Urinary bladder (tissue), 4 donors: ENCODE measurements around the gene SHOC2. TPM values are rescaled to one million over a fixed set of nuclear protein-coding genes. Genes with fewer than 3 reads are reported as not detected.
A peak's percentile ranks its signal among the peaks of the same experiment; 100 is the strongest.

Source experiments
- DNase-seq: peaks from one replicate; pipeline ENCODE4 v3.0.0-alpha.2; 2015; ENCODE audit errors: extremely low spot score
- H3K27ac ChIP-seq: one replicate; pipeline ENCODE4 v1.5.1; 2013; ENCODE audit warnings: low read depth, mild to moderate bottlenecking, moderate library complexity
- H3K36me3 ChIP-seq: one replicate; pipeline ENCODE4 v1.6.1; 2013; ENCODE audit warnings: mild to moderate bottlenecking, moderate library complexity; ENCODE audit not compliant: insufficient read depth
- H3K4me1 ChIP-seq: one replicate; pipeline ENCODE4 v1.6.1; 2013; ENCODE audit warnings: mild to moderate bottlenecking, moderate library complexity; ENCODE audit not compliant: insufficient read depth
- H3K4me3 ChIP-seq: one replicate; pipeline ENCODE4 v1.5.1; 2013; ENCODE audit warnings: low read depth, low read length
- WGBS: extraction: QIAGEN DNeasy Blood & Tissue Kit; methylation state at CpG from one replicate; pipeline ENCODE4 v1.1.7; 2013; 5-methylcytosine and 5-hydroxymethylcytosine counted together
- polyA plus RNA-seq: library from polyadenylated mRNA; stranded (reverse); fragments of 200-250 nt; gene quantifications from one replicate; pipeline ENCODE4 v1.2.3, GENCODE V29; 2013
- total RNA-seq: library from RNA; depleted of rRNA; stranded (reverse); fragments of >200 nt; gene quantifications from one replicate; pipeline ENCODE4 v1.2.3, GENCODE V29; 2014
- donor health status: healthy with polysubstance abuse.
- donor health status: healthy.

The SHOC2 gene
- total RNA-seq (109 TPM), polyA plus RNA-seq (25.7 TPM)

- under 1% methylated on average over 53 of the region's 61 CpGs for WGBS
- peak within 1 kb of the TSS; percentile 95 for H3K4me3 ChIP-seq
- H3K4me1 ChIP-seq, result peaks cover 1% of the 10 kb centered on the region
- H3K36me3 ChIP-seq, result no peaks in the 10 kb centered on the region
- H3K27ac ChIP-seq, result peak within 1 kb of the TSS; percentile 99
- no peak for DNase-seq
These were observed at the start of gene SHOC2 for GRCh38 chr10:110919349-110919931. SHOC2 (plus strand) TSS chr10:110919604; CDS start chr10:110964359, 44,755 bp downstream.

- 62% methylated on average over 13 of the region's 13 CpGs for WGBS
- no peak for DNase-seq
- Histone ChIP-seq H3K36me3 (no peaks in the 10 kb centered on the region), H3K27ac (peak overlapping the region; percentile 70), H3K4me3 (no peak overlapping the region), H3K4me1 (no peaks in the 10 kb centered on the region)
These were observed 48.5 kb upstream of the SHOC2 start for GRCh38 chr10:110870823-110871297.

- WGBS, result under 1% methylated on average over 47 of the region's 47 CpGs
- Histone ChIP-seq H3K36me3 (no peaks in the 10 kb centered on the region), H3K4me3 (peak within 1 kb of the TSS; percentile 89), H3K27ac (peak within 1 kb of the TSS; percentile 99), H3K4me1 (no peaks in the 10 kb centered on the region)
- DNase-seq, result peak; percentile 99
These were observed 47.9 kb upstream of the SHOC2 start, which contains the start of gene PDCD4 for GRCh38 chr10:110871298-110872084. PDCD4 (plus strand) TSS chr10:110871928; CDS start chr10:110876028, 4,100 bp downstream.

- H3K27ac ChIP-seq, result peak overlapping the region; percentile 99
- DNase-seq, result peak; percentile 70
- under 1% methylated on average over 70 of the region's 70 CpGs for WGBS
- no peaks in the 10 kb centered on the region for H3K4me1 ChIP-seq
- H3K4me3 ChIP-seq, result peak overlapping the region; percentile 89
- peaks cover 1% of the 10 kb centered on the region for H3K36me3 ChIP-seq
These were observed 47.0 kb upstream of the SHOC2 start for GRCh38 chr10:110872145-110872983.

- Histone ChIP-seq H3K4me3 (peak overlapping the region; percentile 89), H3K27ac (peak overlapping the region; percentile 57), H3K4me1 (no peaks in the 10 kb centered on the region), H3K36me3 (peaks cover 1% of the 10 kb centered on the region)
- no peak for DNase-seq
- WGBS, result 2% methylated on average over 16 of the region's 16 CpGs
These were observed 46.1 kb upstream of the SHOC2 start for GRCh38 chr10:110872984-110873923.

- WGBS, result 39% methylated on average over 2 of the region's 2 CpGs
- H3K4me3 ChIP-seq, result peak overlapping the region; percentile 89
- no peak overlapping the region for H3K27ac ChIP-seq
- peaks cover 1% of the 10 kb centered on the region for H3K36me3 ChIP-seq
- DNase-seq, result no peak
- H3K4me1 ChIP-seq, result no peaks in the 10 kb centered on the region
These were observed 45.5 kb upstream of the SHOC2 start for GRCh38 chr10:110873951-110874350.

- peaks cover 1% of the 10 kb centered on the region for H3K36me3 ChIP-seq
- H3K4me3 ChIP-seq, result no peak overlapping the region
- WGBS, result 72% methylated on average over 2 of the region's 2 CpGs
- H3K27ac ChIP-seq, result no peak overlapping the region
- no peak for DNase-seq
- H3K4me1 ChIP-seq, result no peaks in the 10 kb centered on the region
These were observed 43.4 kb upstream of the SHOC2 start for GRCh38 chr10:110876000-110876399.

- no peak overlapping the region for H3K27ac ChIP-seq
- H3K36me3 ChIP-seq, result peaks cover 1% of the 10 kb centered on the region
- no peaks in the 10 kb centered on the region for H3K4me1 ChIP-seq
- no peak overlapping the region for H3K4me3 ChIP-seq
- 85% methylated on average over 1 of the region's 1 CpG for WGBS
- DNase-seq, result no peak
These were observed 42.6 kb upstream of the SHOC2 start for GRCh38 chr10:110876788-110877187.

- no peak overlapping the region for H3K4me3 ChIP-seq
- DNase-seq, result no peak
- 74% methylated on average over 3 of the region's 3 CpGs for whole genome bisulfite sequencing
- no peak overlapping the region for H3K27ac ChIP-seq
- peaks cover 2% of the 10 kb centered on the region for H3K4me1 ChIP-seq
- H3K36me3 ChIP-seq, result peaks cover 4% of the 10 kb centered on the region
These were observed 39.4 kb upstream of the SHOC2 start for GRCh38 chr10:110880012-110880411.

- no peak overlapping the region for H3K4me3 ChIP-seq
- H3K27ac ChIP-seq, result no peak overlapping the region
- 88% methylated on average over 9 of the region's 9 CpGs for WGBS
- H3K36me3 ChIP-seq, result peaks cover 5% of the 10 kb centered on the region
- H3K4me1 ChIP-seq, result peaks cover 2% of the 10 kb centered on the region
- DNase-seq, result no peak
These were observed 38.2 kb upstream of the SHOC2 start for GRCh38 chr10:110881247-110881646.

- Histone ChIP-seq H3K27ac (no peak overlapping the region), H3K4me1 (peaks cover 2% of the 10 kb centered on the region), H3K36me3 (peaks cover 7% of the 10 kb centered on the region), H3K4me3 (no peak overlapping the region)
- WGBS, result 66% methylated on average over 4 of the region's 4 CpGs
- no peak for DNase-seq
These were observed 37.5 kb upstream of the SHOC2 start for GRCh38 chr10:110881905-110882304.

GRCh38 chr10:110883924-110884323 lies 35.5 kb upstream of the SHOC2 start:
- 59% methylated on average over 10 of the region's 10 CpGs for WGBS
- Histone ChIP-seq H3K4me3 (no peak overlapping the region), H3K36me3 (peaks cover 6% of the 10 kb centered on the region), H3K4me1 (peaks cover 2% of the 10 kb centered on the region), H3K27ac (no peak overlapping the region)
- no peak for DNase-seq
